Progenitor cell of endocrine pancreas (in vitro differentiated cells): ENCODE measurements around the gene POLR2L. TPM values are rescaled to one million over a fixed set of nuclear protein-coding genes. Genes with fewer than 3 reads are reported as not detected.

ENCODE experiments used
- DNase-seq: peaks from one replicate; pipeline ENCODE4 v3.0.0; 2021; ENCODE audit warnings: low spot score; ENCODE audit not compliant: unreplicated experiment
- H3K27ac Mint-ChIP-seq: 2 replicates; pipeline ENCODE4 v1.8.0; 2021; ENCODE audit warnings: mild to moderate bottlenecking, moderate library complexity, mixed read lengths
- H3K27me3 Mint-ChIP-seq: 2 replicates; pipeline ENCODE4 v1.8.0; 2021; ENCODE audit warnings: mixed read lengths
- H3K36me3 Mint-ChIP-seq: 2 replicates; pipeline ENCODE4 v1.8.0; 2022; ENCODE audit warnings: mixed read lengths; ENCODE audit not compliant: insufficient read depth
- H3K4me1 Mint-ChIP-seq: 2 replicates; pipeline ENCODE4 v1.8.0; 2021; ENCODE audit warnings: low read depth, mixed read lengths
- H3K4me3 Mint-ChIP-seq: 2 replicates; pipeline ENCODE4 v1.8.0; 2021; ENCODE audit warnings: low read depth, mild to moderate bottlenecking, moderate library complexity, mixed read lengths
- H3K9me3 Mint-ChIP-seq: 2 replicates; pipeline ENCODE4 v1.8.0; 2021; ENCODE audit warnings: low read depth, mixed read lengths
- total RNA-seq: library from RNA; stranded (reverse); gene quantifications from 2 replicates; pipeline ENCODE4 v1.2.1, GENCODE V29; 2021
- TF ChIP-seq, protein P1 (sequence below): fragments of 200-600 bp; sonication (generic); IDR thresholded peaks from one replicate; pipeline ENCODE4 v1.5.0; 2021; ENCODE audit warnings: antibody characterized with exemption, mild to moderate bottlenecking; ENCODE audit not compliant: unreplicated experiment

The POLR2L gene
- total RNA-seq, 1 donor from 2014 or later, result 97.9 TPM

DNA sequence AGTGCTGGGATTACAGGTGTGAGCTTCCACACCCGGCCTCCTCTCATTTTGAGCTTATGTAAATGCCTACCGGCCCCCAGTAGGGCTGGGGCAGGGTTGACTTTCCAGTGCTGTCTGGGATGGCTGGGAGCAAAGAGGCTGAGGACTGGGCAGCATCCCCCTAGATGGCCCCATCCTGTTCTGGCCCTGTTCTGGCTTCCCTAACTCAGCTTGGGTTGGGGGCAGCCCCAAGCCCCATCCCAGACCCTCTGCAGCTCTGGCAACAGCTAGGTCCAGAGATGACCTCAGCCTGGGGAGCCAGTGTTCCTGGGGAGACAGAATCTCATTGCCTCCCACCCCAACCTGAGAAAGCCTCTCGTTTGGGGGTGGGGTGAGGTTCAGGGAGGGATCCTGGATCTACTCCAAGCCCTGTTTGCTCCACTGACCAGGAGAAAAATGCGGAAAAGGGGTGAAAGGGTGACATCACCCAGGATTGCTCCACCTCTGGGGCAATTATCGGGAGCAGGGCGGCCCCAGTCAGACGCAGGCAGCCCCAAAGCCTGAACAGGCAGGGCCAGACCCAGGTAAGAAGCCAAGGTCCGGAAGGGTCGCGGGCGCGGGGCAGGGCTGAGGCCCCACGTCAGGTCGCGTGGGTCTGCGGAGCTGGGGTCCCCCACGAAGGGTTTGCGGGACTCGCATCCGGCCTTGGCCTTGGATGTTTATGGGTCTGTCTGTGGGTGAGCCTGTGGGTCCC is 23.8 kb downstream of the POLR2L start, which contains the start of gene PNPLA2:
TSS of gene PNPLA2 (plus strand) at position 519 of the 733 bp plus-strand sequence. CDS start 805 bp downstream, outside the sequence.
- DNase-seq, result no peak
- TF ChIP-seq, protein P1, sequence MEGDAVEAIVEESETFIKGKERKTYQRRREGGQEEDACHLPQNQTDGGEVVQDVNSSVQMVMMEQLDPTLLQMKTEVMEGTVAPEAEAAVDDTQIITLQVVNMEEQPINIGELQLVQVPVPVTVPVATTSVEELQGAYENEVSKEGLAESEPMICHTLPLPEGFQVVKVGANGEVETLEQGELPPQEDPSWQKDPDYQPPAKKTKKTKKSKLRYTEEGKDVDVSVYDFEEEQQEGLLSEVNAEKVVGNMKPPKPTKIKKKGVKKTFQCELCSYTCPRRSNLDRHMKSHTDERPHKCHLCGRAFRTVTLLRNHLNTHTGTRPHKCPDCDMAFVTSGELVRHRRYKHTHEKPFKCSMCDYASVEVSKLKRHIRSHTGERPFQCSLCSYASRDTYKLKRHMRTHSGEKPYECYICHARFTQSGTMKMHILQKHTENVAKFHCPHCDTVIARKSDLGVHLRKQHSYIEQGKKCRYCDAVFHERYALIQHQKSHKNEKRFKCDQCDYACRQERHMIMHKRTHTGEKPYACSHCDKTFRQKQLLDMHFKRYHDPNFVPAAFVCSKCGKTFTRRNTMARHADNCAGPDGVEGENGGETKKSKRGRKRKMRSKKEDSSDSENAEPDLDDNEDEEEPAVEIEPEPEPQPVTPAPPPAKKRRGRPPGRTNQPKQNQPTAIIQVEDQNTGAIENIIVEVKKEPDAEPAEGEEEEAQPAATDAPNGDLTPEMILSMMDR, result no peak
- no peaks in the 10 kb centered on the region for H3K27me3 Mint-ChIP-seq
- no peaks in the 10 kb centered on the region for H3K9me3 Mint-ChIP-seq
- H3K4me3 Mint-ChIP-seq, result peak within 1 kb of the TSS; percentile 77
- peaks cover 4% of the 10 kb centered on the region for H3K36me3 Mint-ChIP-seq
- H3K27ac Mint-ChIP-seq, result peak within 1 kb of the TSS; percentile 56
- peaks cover 2% of the 10 kb centered on the region for H3K4me1 Mint-ChIP-seq

DNA sequence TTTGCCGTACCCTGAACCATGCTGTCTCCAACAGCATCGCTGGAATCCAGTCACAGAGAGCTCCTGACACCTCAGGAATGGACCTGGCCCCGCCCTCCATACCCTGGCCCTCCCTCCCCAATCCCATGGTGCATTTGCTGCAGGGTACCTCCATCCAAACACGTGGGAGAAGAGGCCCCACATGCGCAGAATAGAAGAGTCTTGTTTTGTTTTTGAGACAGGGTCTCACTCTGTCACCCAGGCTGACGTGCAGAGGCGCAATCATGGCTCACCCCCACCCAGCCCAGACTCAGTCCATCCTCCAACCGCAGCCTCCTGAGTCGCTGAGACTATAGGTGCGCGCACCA is 25.9 kb downstream of the POLR2L start:
- no peak for DNase-seq
- Mint-ChIP-seq H3K27me3 (no peaks in the 10 kb centered on the region), H3K9me3 (no peaks in the 10 kb centered on the region), H3K36me3 (peaks cover 5% of the 10 kb centered on the region), H3K27ac (no peak overlapping the region), H3K4me3 (no peak overlapping the region), H3K4me1 (peaks cover 2% of the 10 kb centered on the region)
- TF ChIP-seq, protein P1, result no peak

DNA sequence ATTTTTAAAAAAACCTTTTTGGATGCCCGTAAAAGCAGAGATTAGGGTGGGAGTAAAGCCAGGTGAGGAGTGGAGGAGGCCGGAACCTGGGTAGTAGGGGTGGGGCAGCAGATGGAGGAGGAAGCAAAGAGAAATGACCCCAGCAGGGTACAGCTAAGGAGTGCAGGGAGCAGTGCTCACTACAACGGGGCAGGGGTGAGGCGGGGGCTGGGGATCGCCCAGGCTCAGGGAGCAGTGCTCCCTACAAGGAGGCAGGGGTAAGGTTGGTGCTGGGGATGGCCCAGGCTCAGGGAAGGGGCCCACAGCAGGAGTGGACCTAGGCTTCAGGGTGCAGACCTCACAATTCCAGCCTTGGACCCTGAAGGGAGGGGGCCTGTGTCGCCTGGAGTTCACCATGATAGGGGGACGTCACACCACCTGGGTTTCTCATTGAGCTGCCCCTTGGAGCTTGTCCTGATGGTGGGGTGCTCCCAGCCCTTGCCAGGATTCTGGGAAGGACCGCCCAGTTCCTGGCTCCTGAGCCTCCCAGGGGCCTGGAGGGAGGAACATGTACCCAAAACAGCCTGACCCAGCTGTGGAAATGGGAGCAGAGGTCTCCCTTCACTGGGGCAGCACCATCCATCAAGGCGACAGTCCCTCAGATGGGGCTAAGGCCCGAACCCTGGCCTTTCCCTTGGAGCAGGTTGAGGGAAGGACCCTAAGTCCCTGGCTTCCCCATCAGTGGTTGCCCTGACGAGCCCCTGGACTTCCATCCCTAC is 26.5 kb downstream of the POLR2L start:
- peaks cover 5% of the 10 kb centered on the region for H3K4me1 Mint-ChIP-seq
- H3K4me3 Mint-ChIP-seq, result no peak overlapping the region
- no peak for DNase-seq
- TF ChIP-seq, protein P1, result no peak
- no peaks in the 10 kb centered on the region for H3K9me3 Mint-ChIP-seq
- no peaks in the 10 kb centered on the region for H3K27me3 Mint-ChIP-seq
- H3K36me3 Mint-ChIP-seq, result peaks cover 8% of the 10 kb centered on the region
- H3K27ac Mint-ChIP-seq, result no peak overlapping the region

- Mint-ChIP-seq H3K27me3 (no peaks in the 10 kb centered on the region), H3K4me1 (peaks cover 13% of the 10 kb centered on the region), H3K4me3 (no peak overlapping the region), H3K9me3 (no peaks in the 10 kb centered on the region), H3K27ac (no peak overlapping the region), H3K36me3 (peaks cover 8% of the 10 kb centered on the region)
- no peak for DNase-seq
- TF ChIP-seq, protein P1, result no peak
These were observed 28.8 kb downstream of the POLR2L start for GRCh38 chr11:813456-814096.

GRCh38 chr11:813072-813455 is 29.3 kb downstream of the POLR2L start:
- Mint-ChIP-seq H3K4me1 (peaks cover 13% of the 10 kb centered on the region), H3K27me3 (no peaks in the 10 kb centered on the region), H3K4me3 (no peak overlapping the region), H3K27ac (no peak overlapping the region), H3K9me3 (no peaks in the 10 kb centered on the region), H3K36me3 (peaks cover 8% of the 10 kb centered on the region)
- TF ChIP-seq, protein P1, result no peak
- DNase-seq, result no peak
